Loucy (cell line): ENCODE results near the gene CLEC2A.

Experiments
- H2AFZ ChIP-seq: fragments of 200-600 bp; sonication (generic); 2 replicates; pipeline ENCODE4 v1.6.0; 2016; ENCODE audit warnings: antibody characterized with exemption, mild to moderate bottlenecking, low read length, moderate library complexity
- H3F3A ChIP-seq: fragments of 200-600 bp; 2 replicates; pipeline ENCODE4 v1.6.0; 2016; ENCODE audit warnings: antibody characterized with exemption, low read depth, mild to moderate bottlenecking
- H3K27me3 ChIP-seq: fragments of 200-600 bp; sonication (generic); 2 replicates; pipeline ENCODE4 v1.6.1; 2014; ENCODE audit warnings: low read length, mild to moderate bottlenecking; ENCODE audit not compliant: insufficient read depth, poor library complexity, severe bottlenecking
- H3K36me3 ChIP-seq: fragments of 200-600 bp; sonication (generic); 2 replicates; pipeline ENCODE4 v1.6.1; 2016; ENCODE audit warnings: low read length; ENCODE audit not compliant: insufficient read depth
- H3K4me1 ChIP-seq: fragments of 200-600 bp; sonication (generic); 2 replicates; pipeline ENCODE4 v1.5.1; 2014; ENCODE audit warnings: low read length, mild to moderate bottlenecking; ENCODE audit not compliant: insufficient read depth, poor library complexity, severe bottlenecking
- H3K4me2 ChIP-seq: fragments of 200-600 bp; sonication (generic); 2 replicates; pipeline ENCODE4 v1.6.0; 2014; ENCODE audit warnings: antibody characterized with exemption, low read length, low read depth, mild to moderate bottlenecking; ENCODE audit not compliant: poor library complexity, severe bottlenecking
- H3K4me3 ChIP-seq: fragments of 200-600 bp; sonication (generic); 2 replicates; pipeline ENCODE4 v1.5.1; 2014; ENCODE audit warnings: low read length, mild to moderate bottlenecking, mixed read lengths; ENCODE audit not compliant: poor library complexity, severe bottlenecking
- H3K79me2 ChIP-seq: fragments of 200-600 bp; sonication (generic); 2 replicates; pipeline ENCODE4 v1.6.1; 2014; ENCODE audit warnings: low read length; ENCODE audit not compliant: insufficient read depth
- H3K9ac ChIP-seq: fragments of 200-600 bp; sonication (generic); 2 replicates; pipeline ENCODE4 v1.6.0; 2014; ENCODE audit warnings: mild to moderate bottlenecking, low read depth, low read length, moderate library complexity; ENCODE audit not compliant: poor library complexity, severe bottlenecking
- H3K9me2 ChIP-seq: fragments of 200-600 bp; sonication (generic); replicated peaks from 2 replicates; pipeline ENCODE4 v1.6.1; 2016; ENCODE audit warnings: low read depth, low read length, mixed read lengths
- H3K9me3 ChIP-seq: fragments of 200-600 bp; sonication (generic); 2 replicates; pipeline ENCODE4 v1.6.1; 2014; ENCODE audit warnings: mild to moderate bottlenecking, antibody characterized with exemption, low read length, low read depth; ENCODE audit not compliant: insufficient read depth
- H4K20me1 ChIP-seq: fragments of 200-600 bp; sonication (generic); 2 replicates; pipeline ENCODE4 v1.6.0; 2014; ENCODE audit warnings: antibody characterized with exemption, low read length, mild to moderate bottlenecking; ENCODE audit not compliant: insufficient read depth, poor library complexity, severe bottlenecking
- CTCF ChIP-seq: fragments of 200-600 bp; sonication (generic); conservative IDR thresholded peaks from 2 replicates; pipeline ENCODE4 v1.5.1; 2014; ENCODE audit warnings: mild to moderate bottlenecking, antibody characterized with exemption, low read length
- EZH2phosphoT487 ChIP-seq: fragments of 200-600 bp; IDR thresholded peaks from 2 replicates; pipeline ENCODE4 v1.6.1; 2018; ENCODE audit warnings: antibody characterized with exemption, mild to moderate bottlenecking, moderate library complexity, borderline replicate concordance

CLEC2A gene

DNA sequence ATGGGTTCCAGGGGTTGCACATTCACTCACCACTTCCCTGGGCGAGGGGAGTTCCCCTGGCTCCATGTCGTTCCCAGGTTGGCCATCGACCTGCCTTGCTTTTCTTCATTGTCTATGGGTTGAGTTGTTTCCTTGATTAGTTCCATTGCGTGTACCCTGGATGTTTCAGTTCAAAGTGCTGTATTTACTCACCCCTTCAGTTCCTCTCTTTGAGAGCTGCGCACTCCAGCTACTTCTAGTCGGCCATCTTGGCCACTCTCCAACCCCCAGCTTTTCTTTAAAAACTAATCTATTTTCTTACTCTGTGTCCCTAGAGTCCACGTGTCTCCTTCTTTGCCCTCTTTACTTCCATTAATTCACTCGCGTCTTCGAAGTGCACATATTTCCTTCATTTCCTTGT is 11.7 kb downstream of the CLEC2A start:
- Histone ChIP-seq H3K9ac (no peak overlapping the region), H3K4me2 (no peak overlapping the region), H3K9me2 (no peaks in the 10 kb centered on the region), H3K79me2 (no peaks in the 10 kb centered on the region), H4K20me1 (no peaks in the 10 kb centered on the region), H3K27me3 (no peaks in the 10 kb centered on the region), H3K36me3 (no peaks in the 10 kb centered on the region), H3K9me3 (no peaks in the 10 kb centered on the region), H3K4me1 (peaks cover 30% of the 10 kb centered on the region), H3K4me3 (no peak overlapping the region), H3F3A (no peaks in the 10 kb centered on the region), H2AFZ (no peak overlapping the region)
- TF ChIP-seq EZH2phosphoT487 (no peak), CTCF (no peak)

GRCh38 chr12:9919443-9919842 is 12.7 kb downstream of the CLEC2A start:
- H3K4me2 ChIP-seq: no peak overlapping the region
- H3K79me2 ChIP-seq: no peaks in the 10 kb centered on the region
- no peak overlapping the region for H3K4me3 ChIP-seq
- no peaks in the 10 kb centered on the region for H3K9me3 ChIP-seq
- no peaks in the 10 kb centered on the region for H4K20me1 ChIP-seq
- H3K36me3 ChIP-seq: no peaks in the 10 kb centered on the region
- TF ChIP-seq CTCF (no peak), EZH2phosphoT487 (no peak)
- H3K9me2 ChIP-seq: no peaks in the 10 kb centered on the region
- no peaks in the 10 kb centered on the region for H3K27me3 ChIP-seq
- H3K4me1 ChIP-seq: peaks cover 26% of the 10 kb centered on the region
- no peak overlapping the region for H3K9ac ChIP-seq
- H2AFZ ChIP-seq: no peak overlapping the region
- H3F3A ChIP-seq: no peaks in the 10 kb centered on the region

GRCh38 chr12:9911708-9912107 is 20.5 kb downstream of the CLEC2A start:
- Histone ChIP-seq H3F3A (no peaks in the 10 kb centered on the region), H3K79me2 (peaks cover 15% of the 10 kb centered on the region), H3K4me2 (no peak overlapping the region), H3K9me3 (no peaks in the 10 kb centered on the region; the same call in 1 of the 2 replicates), H3K9me2 (no peaks in the 10 kb centered on the region), H4K20me1 (no peaks in the 10 kb centered on the region), H2AFZ (no peak overlapping the region), H3K4me1 (peaks cover 11% of the 10 kb centered on the region), H3K36me3 (no peaks in the 10 kb centered on the region), H3K9ac (peak overlapping the region; percentile 36), H3K27me3 (no peaks in the 10 kb centered on the region), H3K4me3 (no peak overlapping the region)
- no peak for TF ChIP-seq CTCF
- no peak for TF ChIP-seq EZH2phosphoT487
